Activated T-cell treated with anti-CD3 and anti-CD28 coated beads, Interleukin-2, amount 50 U/mL, for 48 hours (primary cell): Measurements from ENCODE around the gene GLT6D1.

Experiments
- DNase-seq, 2 experiments: peaks; one replicate each; pipeline ENCODE4 v3.0.0-alpha.2; 2020

Gene GLT6D1

GRCh38 chr9:135620558-135620957, 18.8 kb downstream of the GLT6D1 start:
- no peak for DNase-seq

- no peak for DNase-seq
These were observed 19.8 kb downstream of the GLT6D1 start for GRCh38 chr9:135619599-135619886.

- DNase-seq = no peak
These were observed 20.3 kb downstream of the GLT6D1 start for GRCh38 chr9:135618866-135619598.

GRCh38 chr9:135617991-135618411, 21.3 kb downstream of the GLT6D1 start:
- no peak for DNase-seq

GRCh38 chr9:135617538-135617900, 21.8 kb downstream of the GLT6D1 start:
- DNase-seq = no peak

DNA sequence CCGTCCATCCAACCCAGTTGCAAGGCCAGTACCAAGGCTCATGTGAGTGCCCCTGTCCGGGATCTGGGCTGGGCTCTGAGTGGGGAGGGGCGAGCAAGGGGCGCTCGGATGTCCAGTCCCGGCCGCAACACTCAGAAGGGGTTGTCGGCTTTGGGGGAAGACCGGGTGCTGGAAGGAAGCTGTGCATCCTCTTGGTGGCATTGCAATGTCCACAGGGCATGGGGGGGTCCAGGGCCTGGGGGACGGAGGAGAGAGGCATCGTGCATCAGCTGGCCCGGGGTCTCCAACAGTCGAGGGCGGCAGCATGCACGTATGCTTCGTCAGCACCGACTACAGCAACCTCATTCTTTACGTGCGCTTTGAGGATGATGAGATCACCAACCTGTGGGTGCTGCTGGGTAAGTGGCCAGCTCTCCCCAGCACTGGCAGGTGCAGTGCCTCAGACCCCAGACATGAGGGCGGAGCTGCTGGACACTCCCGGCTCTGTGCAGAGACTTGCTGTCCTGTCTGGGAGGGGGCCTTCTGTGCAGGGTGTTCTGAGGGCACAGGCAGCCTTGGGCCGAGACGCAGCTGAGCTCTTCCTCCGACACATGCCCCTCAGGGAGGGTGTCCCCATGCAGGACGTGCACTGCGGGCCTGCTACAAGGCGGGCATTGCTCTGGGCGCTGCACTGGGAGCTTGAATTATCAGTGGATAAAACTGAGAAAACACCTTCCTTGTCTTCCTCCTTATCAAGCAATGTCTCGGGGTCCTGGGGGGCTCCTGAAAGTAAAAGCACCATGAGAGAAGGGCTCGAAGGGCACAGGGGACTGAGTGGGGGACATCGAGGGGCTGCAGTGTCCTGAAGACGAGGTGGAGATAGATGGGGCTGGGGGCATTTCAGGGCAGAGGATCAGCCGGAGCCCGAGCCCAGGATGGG, 22.5 kb downstream of the GLT6D1 start:
- no peak for DNase-seq

DNA sequence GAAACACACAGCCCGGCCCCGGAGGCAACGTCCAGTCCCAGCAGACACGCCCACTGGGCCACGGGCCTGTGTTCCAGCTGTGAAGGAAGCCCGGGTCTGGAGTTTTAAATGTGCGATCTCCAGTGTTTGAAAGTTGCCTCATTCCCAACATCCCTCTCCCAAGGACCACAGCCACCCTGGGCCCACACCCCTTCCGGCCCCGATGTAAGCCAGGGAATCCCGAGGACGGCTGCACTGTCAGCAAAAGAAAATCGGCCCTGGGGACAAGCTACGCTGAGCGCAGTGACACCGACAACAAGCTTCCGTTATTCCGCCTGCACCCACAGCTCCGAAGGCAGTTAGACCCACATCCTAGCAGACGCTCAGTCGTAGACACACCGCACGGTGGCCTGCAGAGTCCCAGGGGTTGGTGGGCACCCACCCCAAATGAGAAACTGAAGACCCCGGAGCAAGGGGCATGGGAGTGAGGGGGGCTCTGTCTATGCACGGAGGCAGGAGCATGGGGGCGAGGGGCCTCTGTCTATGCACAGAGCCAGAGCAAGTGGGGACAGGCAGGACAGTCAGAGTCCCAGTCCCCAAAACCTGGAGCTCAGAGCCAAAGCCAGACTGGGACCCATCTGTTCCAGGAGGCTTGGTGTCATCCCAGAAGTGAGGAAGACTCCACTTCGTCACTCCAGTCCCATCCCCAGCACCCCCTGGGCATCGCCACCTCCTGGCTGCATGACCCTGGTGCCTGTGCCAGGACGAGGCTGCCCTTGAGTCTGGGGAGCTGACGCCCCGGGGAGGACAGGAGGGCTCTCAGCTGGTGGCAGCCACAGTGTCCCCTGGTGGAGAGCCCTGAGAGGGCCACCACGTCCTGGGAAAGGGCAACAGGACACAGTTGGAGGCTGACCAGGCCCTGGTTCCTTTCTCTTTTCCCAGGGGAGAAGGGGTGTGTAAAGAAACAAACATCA, 23.4 kb downstream of the GLT6D1 start:
- DNase-seq = no peak

DNA sequence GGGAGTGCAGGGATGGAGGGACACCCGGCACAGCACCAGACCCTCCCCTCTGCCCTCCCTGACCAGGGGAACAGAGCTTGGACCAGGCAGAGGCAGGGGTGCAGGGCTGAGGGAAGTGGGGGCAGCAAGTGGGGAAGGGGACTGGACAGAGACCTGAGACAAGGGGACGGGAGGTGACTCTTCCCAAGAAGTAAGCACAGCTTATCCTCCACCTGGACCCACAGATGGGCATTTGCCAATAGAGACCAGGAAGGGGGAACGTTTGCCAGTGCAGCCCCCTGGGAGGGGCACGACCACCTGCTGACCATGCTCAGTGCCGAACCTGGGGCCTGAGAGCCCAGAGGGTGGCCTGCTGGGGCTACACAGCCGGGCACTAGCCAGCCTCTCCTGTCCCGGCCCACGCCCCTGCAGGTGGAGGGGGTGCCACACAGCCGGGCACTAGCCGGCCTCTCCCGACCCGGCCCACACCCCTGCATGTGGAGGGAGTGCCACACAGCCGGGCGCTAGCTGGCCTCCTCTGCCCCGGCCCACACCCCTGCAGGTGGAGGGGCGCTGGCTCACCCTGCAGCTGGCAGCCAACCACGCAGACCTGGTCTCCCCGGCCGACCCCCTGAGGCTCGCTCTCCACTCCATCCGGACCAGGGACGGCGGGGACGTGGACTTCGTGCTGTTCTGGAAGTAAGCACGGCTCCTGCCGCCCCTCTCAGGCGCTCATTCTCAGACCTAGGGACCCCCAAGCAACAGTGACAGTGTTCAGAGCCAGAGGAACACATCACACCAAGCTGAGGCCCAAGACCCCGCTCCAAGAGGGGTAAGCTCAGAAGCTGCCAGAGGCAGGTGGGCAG, 24.3 kb downstream of the GLT6D1 start:
- DNase-seq = no peak

GRCh38 chr9:135613946-135614805, 25.2 kb downstream of the GLT6D1 start:
- DNase-seq = no peak

DNA sequence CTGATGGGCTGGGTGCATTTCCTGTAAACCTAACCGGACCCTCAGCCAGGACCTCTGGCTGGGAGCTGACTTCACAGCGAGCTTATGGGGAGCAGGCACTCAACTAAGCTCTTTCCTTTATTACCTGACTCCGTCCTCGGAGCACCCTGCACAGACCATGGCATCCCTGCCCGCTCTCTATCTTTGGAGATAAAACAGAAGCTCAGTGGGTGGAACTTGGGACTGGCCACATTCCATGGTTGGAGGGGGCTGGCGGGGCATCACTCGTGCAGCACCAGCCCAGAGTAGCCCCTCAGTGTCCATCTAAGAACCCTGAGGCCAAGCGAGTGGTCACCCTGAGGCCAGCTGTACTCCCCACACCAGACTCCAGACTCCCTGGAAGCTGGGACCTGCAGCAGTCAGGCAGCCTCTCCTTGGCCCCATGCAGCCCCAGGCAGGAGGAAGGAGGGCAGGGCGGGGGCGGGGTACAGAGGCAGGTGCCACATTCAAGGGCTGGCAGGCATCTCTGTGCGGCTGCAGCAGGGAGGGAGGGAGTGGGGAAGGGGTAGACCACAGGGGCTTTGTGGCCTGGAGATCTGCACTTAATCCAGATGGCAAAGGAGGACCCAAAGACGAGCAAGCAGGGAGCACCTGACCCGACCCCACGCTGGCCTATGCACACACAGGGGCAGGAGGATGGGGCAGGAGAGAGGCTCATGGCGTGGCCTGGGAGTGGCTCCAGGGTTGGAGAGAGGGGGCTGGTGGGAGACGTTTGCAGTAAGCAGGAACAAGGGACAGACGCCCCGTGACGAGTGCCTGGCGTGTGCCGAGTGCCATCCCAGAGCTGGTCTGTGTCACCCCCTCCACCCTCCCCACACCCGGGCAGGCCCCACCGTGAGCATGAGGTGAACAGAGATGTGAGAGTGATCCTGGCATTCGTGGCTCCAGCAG, 26.1 kb downstream of the GLT6D1 start:
- no peak for DNase-seq

DNA sequence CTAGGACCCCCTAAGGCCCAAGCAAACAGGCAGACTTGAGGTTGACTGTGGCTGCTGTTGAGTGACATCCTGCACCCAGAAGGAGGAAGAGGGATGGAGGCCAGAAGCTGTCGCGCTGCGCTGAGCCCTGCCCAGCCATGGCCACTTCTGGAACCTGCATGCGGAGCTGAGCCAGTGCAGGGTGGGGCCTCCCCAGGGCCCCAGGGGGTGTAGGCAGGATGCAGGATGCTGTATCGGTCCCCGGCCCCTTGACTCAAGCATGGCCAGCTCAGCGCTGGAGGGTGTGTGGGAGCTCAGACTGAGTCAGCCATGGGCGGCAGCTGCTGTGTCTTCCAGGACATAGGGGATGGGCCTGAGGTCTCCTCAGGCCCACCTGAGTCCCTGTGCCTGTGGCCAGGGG, 26.9 kb downstream of the GLT6D1 start:
- no peak for DNase-seq

- no peak for DNase-seq
These were observed 27.5 kb downstream of the GLT6D1 start for GRCh38 chr9:135611875-135612209.

DNA sequence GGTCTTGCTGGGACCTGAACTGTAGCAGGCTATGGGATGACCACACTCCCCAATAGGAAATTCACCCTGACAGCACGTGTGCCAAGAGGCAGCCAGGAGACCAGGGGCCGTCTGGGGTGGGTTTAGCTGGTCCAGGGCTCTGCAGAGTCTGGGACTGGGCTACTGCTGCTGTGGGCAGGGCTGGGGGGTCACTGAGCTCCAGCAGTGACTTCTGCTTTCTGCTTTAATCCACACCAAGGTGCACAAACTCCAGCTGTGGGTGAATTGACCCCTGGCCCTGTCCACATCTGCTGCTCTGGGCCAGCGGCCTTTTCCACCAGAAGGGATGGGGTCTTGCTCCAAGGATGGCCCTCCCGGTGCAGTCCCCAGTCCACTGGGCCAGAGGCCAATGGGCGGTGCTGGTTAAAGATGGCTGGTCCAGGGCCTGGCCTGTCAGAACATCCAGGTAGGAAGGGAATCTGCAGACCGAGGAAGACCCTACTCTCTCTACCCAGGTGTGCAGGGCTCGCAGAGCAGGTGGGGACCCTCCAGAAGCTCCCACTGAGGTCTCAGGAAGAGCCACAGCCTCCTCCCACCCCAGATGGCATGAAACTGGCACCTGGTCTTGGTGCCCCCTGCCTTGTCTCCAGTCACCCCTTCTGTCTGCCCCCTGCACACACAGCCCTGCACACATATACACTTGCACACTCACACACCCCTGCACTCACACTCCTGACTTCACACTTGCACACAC, 28.0 kb downstream of the GLT6D1 start:
- DNase-seq = no peak

DNA sequence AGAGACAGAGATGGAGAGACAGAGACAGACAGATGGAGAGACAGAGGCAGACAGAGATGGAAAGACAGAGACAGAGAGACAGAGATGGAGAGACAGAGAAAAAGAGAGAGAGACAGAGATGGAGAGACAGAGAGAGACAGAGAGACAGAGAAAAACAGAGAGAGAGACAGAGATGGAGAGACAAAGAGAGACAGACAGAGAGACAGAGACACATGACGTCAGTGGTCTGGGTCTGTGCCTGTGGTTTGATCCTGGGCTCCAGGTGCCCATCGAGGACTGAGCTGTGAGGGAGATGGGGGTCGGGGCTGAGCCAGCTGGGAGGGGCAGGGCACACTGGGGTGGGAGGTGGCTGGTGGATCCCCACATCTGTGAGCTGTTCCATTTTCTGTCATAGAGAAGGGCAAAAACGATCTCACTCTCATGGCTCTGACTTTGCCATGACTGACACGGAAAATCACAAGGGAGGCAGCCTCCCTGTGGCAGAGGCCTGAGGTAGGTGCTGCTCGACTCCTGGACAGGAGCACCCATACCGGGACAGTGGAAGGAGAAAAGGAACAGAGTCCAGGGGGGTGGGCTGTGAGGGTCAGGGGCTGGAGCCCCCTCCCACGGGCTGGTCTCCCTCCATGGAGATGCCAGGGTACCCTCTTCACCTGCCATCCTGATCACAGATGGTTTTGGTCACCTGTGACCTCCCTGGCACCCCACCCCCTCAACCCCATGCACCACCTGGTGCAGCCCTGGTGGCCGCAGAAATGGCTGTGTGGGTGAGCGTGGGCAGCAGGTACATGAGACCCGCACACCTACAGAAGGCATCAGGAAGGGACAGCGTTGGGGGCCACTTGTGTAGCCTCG, 28.8 kb downstream of the GLT6D1 start:
- DNase-seq = no peak

DNA sequence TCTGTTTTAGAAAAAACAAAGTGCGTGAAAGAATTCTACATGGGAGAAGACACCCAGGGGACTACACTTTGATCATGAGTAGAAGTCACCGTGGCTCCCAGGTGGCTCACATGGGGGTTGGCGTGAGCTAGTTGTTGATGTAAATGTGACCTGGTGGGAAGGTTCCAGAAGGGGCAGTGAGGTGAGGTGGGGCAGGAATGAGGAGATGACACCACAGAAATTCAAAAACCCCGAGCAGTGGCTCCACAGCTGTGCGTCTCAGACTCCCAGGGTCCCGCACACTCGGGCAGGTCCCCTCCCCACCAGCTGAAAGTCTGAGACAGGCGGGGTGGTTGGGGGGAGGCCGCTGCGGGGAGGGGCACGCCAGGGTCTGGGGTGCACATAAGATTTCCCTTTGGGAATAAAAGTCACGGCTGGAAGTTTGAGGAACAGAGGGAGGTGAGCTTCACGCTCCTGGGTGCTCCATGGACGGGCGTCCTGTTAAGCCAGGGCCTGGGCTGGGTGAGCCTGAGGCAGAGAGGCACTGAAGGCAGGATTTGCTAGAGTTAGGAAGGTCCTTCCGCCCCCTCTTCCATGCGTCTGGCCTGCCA, 29.9 kb downstream of the GLT6D1 start:
- DNase-seq = no peak

DNA sequence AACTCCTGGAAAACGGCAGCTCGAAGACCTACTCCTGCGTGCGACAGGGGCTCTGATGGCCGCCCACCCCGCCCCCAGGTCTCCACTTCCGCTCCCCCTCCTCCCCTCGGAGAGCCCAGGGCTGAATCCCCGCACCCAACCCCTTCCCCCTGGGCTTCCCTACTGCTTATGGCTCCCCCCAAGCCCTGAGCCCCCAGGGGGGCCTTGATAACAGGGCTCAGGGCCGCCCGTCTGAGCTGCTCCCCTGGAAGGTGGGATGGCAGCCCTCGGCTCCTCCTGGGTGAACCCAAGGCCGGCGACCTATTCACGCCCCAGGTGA, 30.4 kb downstream of the GLT6D1 start:
- DNase-seq = no peak

DNA sequence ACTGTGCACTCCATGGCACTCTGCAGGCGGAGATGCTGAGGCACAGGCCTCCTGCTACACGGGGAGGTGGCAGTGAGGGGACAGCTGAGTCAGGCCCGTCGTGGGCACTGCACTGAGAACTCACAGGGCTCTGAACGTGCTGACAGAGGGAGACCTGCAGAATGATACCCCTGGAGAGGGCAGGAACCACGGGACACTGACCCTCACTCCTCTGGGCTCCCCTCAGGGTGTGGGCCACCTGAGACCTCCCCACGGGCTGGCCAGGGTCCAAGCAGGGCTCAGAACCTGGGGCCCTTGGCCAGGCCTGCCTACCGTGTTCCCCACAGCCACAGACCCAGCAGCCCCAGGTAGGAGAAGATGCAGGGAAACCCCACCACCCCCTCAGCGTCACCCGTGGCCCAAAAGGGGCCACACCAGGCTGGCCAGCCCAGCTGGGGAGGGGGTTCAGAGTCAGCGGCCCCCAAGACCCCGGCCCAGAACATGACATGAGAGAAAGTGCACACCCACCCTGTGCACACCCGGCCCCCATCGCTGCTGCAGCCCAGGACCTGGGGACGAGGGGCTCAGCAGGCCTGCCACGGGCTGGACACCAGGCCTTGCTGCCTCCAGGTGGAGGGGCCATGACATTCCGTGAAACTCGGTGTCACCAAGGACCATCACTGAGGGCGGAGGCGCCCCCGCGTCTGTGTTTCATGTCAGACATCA, 30.9 kb downstream of the GLT6D1 start:
- no peak for DNase-seq
